Spleen (tissue), 11 donors: ENCODE data around the gene IGSF6. TPM values are rescaled to one million over a fixed set of nuclear protein-coding genes. Genes with fewer than 3 reads are reported as not detected.

Experiments used
- DNase-seq: peaks from one replicate; pipeline ENCODE4 v3.0.0-alpha.2; 2020
- H3K27ac ChIP-seq, 8 donors: fragments of 200-600 bp; sonication (generic) in 7 of 8; 1 replicate in 4 of 8; 2 replicates in 4 of 8; pipeline versions ENCODE4 v1.5.0 to v1.8.0; 2016 to 2021; ENCODE audit warnings: inconsistent platforms in 4 of 8, mild to moderate bottlenecking in 4 of 8, moderate library complexity in 1 of 8
- H3K27me3 ChIP-seq, 7 donors: fragments of 200-600 bp; sonication (generic) in 6 of 7; replicated peaks in 1 of 7; 1 replicate in 4 of 7; 2 replicates in 3 of 7; pipeline versions ENCODE4 v1.5.0 to v1.8.0; 2016 to 2021; ENCODE audit warnings: inconsistent platforms in 3 of 7, mild to moderate bottlenecking in 1 of 7
- H3K36me3 ChIP-seq, 6 donors: fragments of 200-600 bp; sonication (generic) in 5 of 6; 1 replicate in 4 of 6; 2 replicates in 2 of 6; pipeline versions ENCODE4 v1.5.0 to v1.8.0; 2016 to 2021; ENCODE audit warnings: inconsistent platforms in 2 of 6
- H3K4me1 ChIP-seq, 6 donors: fragments of 200-600 bp; sonication (generic) in 5 of 6; 1 replicate in 3 of 6; 2 replicates in 3 of 6; pipeline versions ENCODE4 v1.5.0 to v1.8.0; 2016 to 2021; ENCODE audit warnings: inconsistent platforms in 3 of 6
- H3K4me3 ChIP-seq, 8 donors: fragments of 200-600 bp; sonication (generic) in 7 of 8; 1 replicate in 4 of 8; 2 replicates in 4 of 8; pipeline versions ENCODE4 v1.5.0 to v1.8.0; 2016 to 2021; ENCODE audit warnings: inconsistent platforms in 4 of 8, mild to moderate bottlenecking in 4 of 8, moderate library complexity in 2 of 8
- H3K9me3 ChIP-seq, 8 donors: fragments of 200-600 bp; sonication (generic) in 7 of 8; 1 replicate in 4 of 8; 2 replicates in 4 of 8; pipeline versions ENCODE4 v1.5.0 to v1.8.0; 2016 to 2021; ENCODE audit warnings: inconsistent platforms in 4 of 8
- CTCF ChIP-seq, 11 experiments: fragments of 200-600 bp in 7 of 11; fragments of 450-650 bp in 4 of 11; sonication (generic) in 4 of 11; IDR thresholded peaks in 8 of 11; conservative IDR thresholded peaks in 3 of 11; 1 replicate in 7 of 11; 2 replicates in 4 of 11; pipeline versions ENCODE4 v1.4.0 to v1.8.0; 2016 to 2021; ENCODE audit warnings: antibody characterized with exemption in 11 of 11, inconsistent platforms in 4 of 11, mild to moderate bottlenecking in 1 of 11
- POLR2A ChIP-seq, 3 donors: fragments of 450-650 bp; IDR thresholded peaks; one replicate each; pipeline ENCODE4 v1.5.1; 2017; ENCODE audit warnings: antibody characterized with exemption in 3 of 3, mild to moderate bottlenecking in 1 of 3
- POLR2AphosphoS5 ChIP-seq, 3 donors: sonication (generic); formaldehyde crosslinking; IDR thresholded peaks; one replicate each; pipeline ENCODE4 v1.5.1; 2017; ENCODE audit warnings: antibody characterized with exemption in 3 of 3
- WGBS, 5 donors: extraction: QIAGEN DNeasy Blood & Tissue Kit in 3 of 5; methylation state at CpG; one replicate each; pipeline versions ENCODE4 v1.1.5 to v1.1.7; 2013 to 2018; 5-methylcytosine and 5-hydroxymethylcytosine counted together
- intact Hi-C: fragments of 100-400 bp; cut with DNase I; formaldehyde crosslinking; loops from one replicate; pipeline ENCODE4 v1.15.0; 2023; ENCODE audit warnings: low total_unique reads
- polyA plus RNA-seq, 3 donors: library from polyadenylated mRNA; stranded (reverse); fragments of 200-250 nt; gene quantifications; one replicate each; pipeline ENCODE4 v1.2.1, GENCODE V29; 2013
- total RNA-seq, 7 donors: library from RNA; depleted of rRNA in 3 of 7; stranded (reverse); fragments of >200 nt in 3 of 7; fragmentation: NEBNext Ultra II Directional in 4 of 7; extraction: Animal tissue kit (Norgen Biotek cat#: 25700) in 4 of 7; gene quantifications; one replicate each; pipeline versions ENCODE4 v1.1.0 to v1.2.1, GENCODE V29; 2016 to 2021
- donor health status: healthy with polysubstance abuse.
- donor health status: DM: no; HTN: no; CAD: no; lungs with moderate emphysema.
- donor health status: DM: no; HTN: no; CAD: no.
- donor health status: Bipolar disorder and iron deficiency.
- donor health status: healthy.
- donor health status: DM: no; HTN: no; CAD: no.
- donor health status: DM: yes; HTN: yes; CAD: no.

IGSF6 gene
- total and polyA plus RNA-seq, 10 donors = 15.5 to 134 (median 60.7) TPM

GRCh38 chr16:21646721-21647561 is 5.5 kb downstream of the IGSF6 start:
- 57 to 76% (median 62%) methylated on average over 16 to 18 of the region's 18 CpGs for WGBS, 5 donors
- DNase-seq = peak; percentile 90

GRCh38 chr16:21646091-21646490 is 6.3 kb downstream of the IGSF6 start:
- H3K27ac ChIP-seq = peak overlapping the region; percentile 67 to 89 (median 86)
- WGBS, 5 donors = 39 to 63% (median 62%) methylated on average over 5 of the region's 5 CpGs
- intact Hi-C loops = no loop called here
- H3K27me3 ChIP-seq = no peaks in the 10 kb centered on the region
- peak overlapping the region in 2 of 8 donors; percentile 30 to 59 for H3K4me3 ChIP-seq
- TF ChIP-seq POLR2AphosphoS5 (IDR thresholded peaks at IDR 0.05) (no peak), CTCF (IDR thresholded peaks at IDR 0.05 in 8 of 11, conservative IDR thresholded peaks at IDR 0.05 in 3 of 11) (no peak)
- no peaks in the 10 kb centered on the region for H3K9me3 ChIP-seq
- DNase-seq = no peak
- H3K36me3 ChIP-seq = peaks cover 0 to 83% (median 2%) of the 10 kb centered on the region in 6 donors
- peaks cover 37 to 100% (median 88%) of the 10 kb centered on the region in 6 donors for H3K4me1 ChIP-seq

More at GRCh38 chr16:21646721-21647561, 5.5 kb downstream of the IGSF6 start:
- Histone ChIP-seq H3K27me3 (no peaks in the 10 kb centered on the region), H3K27ac (peak overlapping the region; percentile 67 to 89 (median 86)), H3K4me1 (peaks cover 37 to 100% (median 90%) of the 10 kb centered on the region in 6 donors), H3K36me3 (peaks cover 0 to 74% (median 2%) of the 10 kb centered on the region in 6 donors), H3K9me3 (no peaks in the 10 kb centered on the region), H3K4me3 (peak overlapping the region in 1 of 8 donors; percentile 59)
- intact Hi-C loops = no loop called here
- TF ChIP-seq CTCF (IDR thresholded peaks at IDR 0.05 in 8 of 11, conservative IDR thresholded peaks at IDR 0.05 in 3 of 11) (no peak), POLR2AphosphoS5 (IDR thresholded peaks at IDR 0.05) (peak in 2 of 3 donors; percentile 81 to 90), POLR2A (IDR thresholded peaks at IDR 0.05) (no peak)

DNA sequence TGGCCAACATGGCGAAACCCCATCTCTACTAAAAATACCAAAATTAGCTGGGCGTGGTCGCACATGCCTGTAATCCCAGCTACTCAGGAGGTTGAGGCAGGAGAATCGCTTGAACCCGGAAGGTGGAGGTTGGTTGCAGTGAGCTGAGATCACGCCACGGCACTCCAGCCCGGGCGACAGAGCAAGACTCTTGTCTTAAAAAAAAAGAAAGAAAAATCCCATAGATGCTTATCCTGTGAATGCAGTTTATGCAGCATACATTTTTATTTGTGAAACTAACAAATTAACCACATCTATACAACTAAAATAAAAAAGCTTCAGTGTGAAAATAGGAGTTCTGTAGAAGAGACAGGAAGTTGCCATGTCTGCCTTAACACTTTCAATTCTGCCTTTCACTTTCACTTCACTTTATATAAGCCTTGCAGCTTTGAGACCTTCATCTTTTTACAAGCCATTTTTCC is 7.1 kb downstream of the IGSF6 start:
- TF ChIP-seq CTCF (IDR thresholded peaks at IDR 0.05 in 8 of 11, conservative IDR thresholded peaks at IDR 0.05 in 3 of 11) = no peak
- peak in 2 of 3 donors; percentile 27 to 50 for TF ChIP-seq POLR2AphosphoS5 (IDR thresholded peaks at IDR 0.05)
- no peak for TF ChIP-seq POLR2A (IDR thresholded peaks at IDR 0.05)
- intact Hi-C loops = no loop called here
- Histone ChIP-seq H3K36me3 (peaks cover 0 to 91% (median 2%) of the 10 kb centered on the region in 6 donors), H3K4me3 (peak overlapping the region; percentile 8 to 59 (median 28)), H3K4me1 (peaks cover 40 to 100% (median 86%) of the 10 kb centered on the region in 6 donors), H3K27ac (peak overlapping the region; percentile 67 to 89 (median 86)), H3K9me3 (no peaks in the 10 kb centered on the region), H3K27me3 (no peaks in the 10 kb centered on the region)
- DNase-seq = no peak
- 40 to 49% (median 45%) methylated on average over 9 of the region's 9 CpGs for WGBS, 5 donors

DNA sequence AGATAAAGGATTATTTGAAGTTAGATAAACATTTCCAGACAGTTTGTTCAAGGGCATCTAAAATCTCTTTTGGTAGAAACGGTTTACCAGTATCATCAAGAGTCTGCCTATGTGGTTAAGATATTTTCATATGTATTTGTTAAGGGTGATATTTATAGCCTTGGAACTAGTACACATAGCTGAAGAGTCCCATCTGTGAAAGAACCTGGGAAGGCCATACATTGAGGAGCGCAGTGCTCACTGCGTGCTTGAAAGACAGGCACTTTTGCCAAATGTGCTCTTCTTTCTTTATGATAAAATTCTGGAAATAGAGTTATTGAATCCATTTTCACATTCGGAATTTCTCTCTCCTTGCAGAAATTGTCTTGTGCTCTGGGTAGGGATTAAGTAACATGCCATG is 7.7 kb downstream of the IGSF6 start:
- WGBS, 5 donors = 69 to 84% (median 73%) methylated on average over 4 of the region's 4 CpGs
- peak overlapping the region in 5 of 8 donors; percentile 26 to 59 (median 33) for H3K4me3 ChIP-seq
- H3K36me3 ChIP-seq = peaks cover 0 to 95% (median 2%) of the 10 kb centered on the region in 6 donors
- DNase-seq = no peak
- H3K4me1 ChIP-seq = peaks cover 36 to 100% (median 83%) of the 10 kb centered on the region in 6 donors
- H3K9me3 ChIP-seq = no peaks in the 10 kb centered on the region
- intact Hi-C loops = loop anchor here (5.0 kb wide), 1 partner anchor 57 kb away; no protein-coding TSS in a partner anchor
- TF ChIP-seq CTCF (IDR thresholded peaks at IDR 0.05 in 8 of 11, conservative IDR thresholded peaks at IDR 0.05 in 3 of 11) = no peak
- TF ChIP-seq POLR2A (IDR thresholded peaks at IDR 0.05) = no peak
- no peak for TF ChIP-seq POLR2AphosphoS5 (IDR thresholded peaks at IDR 0.05)
- H3K27me3 ChIP-seq = no peaks in the 10 kb centered on the region
- H3K27ac ChIP-seq = peak overlapping the region; percentile 67 to 89 (median 86)
